HepG2 (cell line): ENCODE results near the gene ACOT8. TPM values are rescaled to one million over a fixed set of nuclear protein-coding genes. Genes with fewer than 3 reads are reported as not detected.

Source experiments
- FOXM1 ChIP-seq: sonication (generic); formaldehyde crosslinking; IDR thresholded peaks from 2 replicates; pipeline ENCODE4 v1.5.0; 2020; ENCODE audit warnings: missing genetic modification reagents
- HDAC1 ChIP-seq: sonication (generic); formaldehyde crosslinking; IDR thresholded peaks from 2 replicates; pipeline ENCODE4 v1.5.1; 2020; ENCODE audit warnings: mild to moderate bottlenecking, missing genetic modification reagents
- HNRNPL ChIP-seq: fragments of 200-400 bp; formaldehyde crosslinking; IDR thresholded peaks from 2 replicates; pipeline ENCODE4 v1.6.1; 2017; ENCODE audit warnings: mild to moderate bottlenecking, low read depth, low read length
- KDM2A ChIP-seq: sonication (generic); formaldehyde crosslinking; IDR thresholded peaks from 2 replicates; pipeline ENCODE4 v1.4.0; 2020; ENCODE audit warnings: low read depth, missing genetic modification reagents, borderline replicate concordance
- KDM6A ChIP-seq: IDR thresholded peaks from 2 replicates; pipeline ENCODE4 v1.6.1; 2016; ENCODE audit warnings: low read depth
- KLF12 ChIP-seq: sonication (generic); formaldehyde crosslinking; IDR thresholded peaks from 2 replicates; pipeline ENCODE4 v1.4.0; 2020; ENCODE audit warnings: missing genetic modification reagents, borderline replicate concordance
- MED1 ChIP-seq: sonication (generic); formaldehyde crosslinking; IDR thresholded peaks from 2 replicates; pipeline ENCODE4 v1.4.0; 2020; ENCODE audit warnings: missing genetic modification reagents
- MIER2 ChIP-seq: IDR thresholded peaks from 2 replicates; pipeline ENCODE4 v1.6.1; 2016; ENCODE audit warnings: missing biosample characterization, missing genetic modification reagents
- NFRKB ChIP-seq: fragments of 450-650 bp; IDR thresholded peaks from 2 replicates; pipeline ENCODE4 v1.6.1; 2017
- NR2C2 ChIP-seq: sonication (generic); formaldehyde crosslinking; IDR thresholded peaks from 2 replicates; pipeline ENCODE4 v1.4.0; 2020; ENCODE audit warnings: missing genetic modification reagents, mild to moderate bottlenecking, moderate library complexity, borderline replicate concordance
- PLSCR1 ChIP-seq: sonication (generic); formaldehyde crosslinking; IDR thresholded peaks from 2 replicates; pipeline ENCODE4 v1.5.0; 2020; ENCODE audit warnings: missing genetic modification reagents, mild to moderate bottlenecking, borderline replicate concordance
- POLR2A ChIP-seq, 2 experiments: IDR thresholded peaks; 2 replicates each; pipeline ENCODE4 v1.6.1; 2011; ENCODE audit warnings: low read depth in 2 of 2, low read length in 2 of 2, mild to moderate bottlenecking in 1 of 2, moderate library complexity in 1 of 2; ENCODE audit not compliant: insufficient read depth in 1 of 2
- POLR2AphosphoS5 ChIP-seq: IDR thresholded peaks from 2 replicates; pipeline ENCODE4 v1.6.1; 2012; ENCODE audit warnings: low read depth, low read length
- SAFB2 ChIP-seq: sonication (generic); formaldehyde crosslinking; IDR thresholded peaks from 2 replicates; pipeline ENCODE4 v1.5.1; 2020; ENCODE audit warnings: missing genetic modification reagents, low read depth, mild to moderate bottlenecking, borderline replicate concordance
- SMAD1 ChIP-seq: sonication (generic); formaldehyde crosslinking; IDR thresholded peaks from 2 replicates; pipeline ENCODE4 v1.4.0; 2020; ENCODE audit warnings: missing genetic modification reagents, low read depth, mild to moderate bottlenecking, borderline replicate concordance
- TEAD3 ChIP-seq: optimal IDR thresholded peaks from 2 replicates; pipeline ENCODE3; 2016; ENCODE audit warnings: borderline replicate concordance
- ZNF17 ChIP-seq: sonication (generic); formaldehyde crosslinking; IDR thresholded peaks from 2 replicates; pipeline ENCODE4 v1.5.0; 2020; ENCODE audit warnings: mild to moderate bottlenecking, missing genetic modification reagents
- ZNF580 ChIP-seq: IDR thresholded peaks from 2 replicates; pipeline ENCODE4 v1.6.1; 2016; ENCODE audit warnings: low read depth, borderline replicate concordance
- ZNF589 ChIP-seq: sonication (generic); formaldehyde crosslinking; conservative IDR thresholded peaks from 2 replicates; pipeline ENCODE4 v1.8.0; 2022; ENCODE audit warnings: mild to moderate bottlenecking, moderate library complexity, missing genetic modification reagents
- ZNF678 ChIP-seq: sonication (generic); formaldehyde crosslinking; IDR thresholded peaks from 2 replicates; pipeline ENCODE4 v1.4.0; 2020; ENCODE audit warnings: mild to moderate bottlenecking, missing genetic modification reagents
- ZNF83 ChIP-seq: sonication (generic); formaldehyde crosslinking; IDR thresholded peaks from 2 replicates; pipeline ENCODE4 v1.4.0; 2020; ENCODE audit warnings: missing genetic modification reagents, mild to moderate bottlenecking, borderline replicate concordance
- polyA plus RNA-seq, 8 experiments: library from polyadenylated mRNA; depleted of rRNA in 3 of 8; stranded (reverse) in 7 of 8; unstranded in 1 of 8; fragments of >200 nt; fragmentation: Illumina TruSeq in 4 of 8; extraction: Trizol in 4 of 8; gene quantifications; 2 replicates each; pipeline versions ENCODE4 v1.2.1 to v1.2.3, GENCODE V29; 2011 to 2016; ENCODE audit warnings: low read depth in 4 of 8, missing spikeins in 1 of 8, mixed read lengths in 1 of 8; ENCODE audit not compliant: insufficient read depth in 1 of 8
- total RNA-seq, 5 experiments: library from RNA; depleted of rRNA; stranded (reverse); fragments of >200 nt; fragmentation: Illumina TruSeq; extraction: Trizol; gene quantifications; 2 replicates each; pipeline ENCODE4 v1.2.3, GENCODE V29; 2016; ENCODE audit warnings: low read depth in 1 of 5
- TF ChIP-seq, protein P1 (sequence below): sonication (generic); formaldehyde crosslinking; conservative IDR thresholded peaks from 2 replicates; pipeline ENCODE4 v1.4.0; 2020; ENCODE audit warnings: missing genetic modification reagents
- TF ChIP-seq, protein P2 (sequence below): IDR thresholded peaks from 2 replicates; pipeline ENCODE4 v1.6.1; 2016; ENCODE audit warnings: missing genetic modification reagents, missing compliant biosample characterization
- TF ChIP-seq, protein P3 (sequence below): sonication (generic); formaldehyde crosslinking; IDR thresholded peaks from 2 replicates; pipeline ENCODE4 v1.4.0; 2020; ENCODE audit warnings: missing genetic modification reagents, mild to moderate bottlenecking, borderline replicate concordance
- TF ChIP-seq, protein P4 (sequence below): sonication (generic); formaldehyde crosslinking; IDR thresholded peaks from 2 replicates; pipeline ENCODE4 v1.8.1; 2023; ENCODE audit warnings: mild to moderate bottlenecking, missing genetic modification reagents, borderline replicate concordance

Gene ACOT8
- total and polyA plus RNA-seq, 2 of the 13 experiments (the other 11 are each of a cell fraction or from before 2014, with no cell fraction given): 31.4 to 45.5 TPM

GRCh38 chr20:45880988-45881788 lies 24.0 kb upstream of the ACOT8 start, which contains the start of gene ZSWIM1 (continued):
- TF ChIP-seq TEAD3 (CRISPR knock-in tag) (peak; percentile 81), PLSCR1 (CRISPR knock-in tag) (no peak), ZNF678 (CRISPR knock-in tag) (peak; percentile 86), NFRKB (no peak), POLR2A (IDR thresholded peaks at IDR 0.05; ENCODE audit: insufficient read depth in 1 of 2, low read depth in 2 of 2, low read length in 2 of 2) (peak; percentile 97 to 99), HDAC1 (CRISPR knock-in tag) (peak; percentile 59; the same call in 1 of the 2 replicates), SMAD1 (CRISPR knock-in tag) (peak; percentile 90; the same call in 1 of the 2 replicates), SAFB2 (CRISPR knock-in tag) (no peak), ZNF589 (CRISPR knock-in tag) (0 out of 2 replicates have a peak, but pooled peaks have one; percentile 38), MED1 (CRISPR knock-in tag) (peak; percentile 71; the same call in 1 of the 2 replicates), FOXM1 (no peak), POLR2AphosphoS5 (peak; percentile 99), KDM2A (peak; percentile 94), KLF12 (0 out of 2 replicates have a peak, but pooled peaks have one; percentile 55), ZNF83 (CRISPR knock-in tag) (0 out of 2 replicates have a peak, but pooled peaks have one; percentile 88), NR2C2 (CRISPR knock-in tag) (peak; percentile 98), MIER2 (CRISPR knock-in tag) (peak; percentile 29; the same call in 1 of the 2 replicates), ZNF17 (CRISPR knock-in tag) (no peak), HNRNPL (0 out of 2 replicates have a peak, but pooled peaks have one; percentile 28), KDM6A (CRISPR knock-in tag) (0 out of 2 replicates have a peak, but pooled peaks have one; percentile 14), ZNF580 (peak; percentile 91; the same call in 1 of the 2 replicates)
- TF ChIP-seq, protein P1, sequence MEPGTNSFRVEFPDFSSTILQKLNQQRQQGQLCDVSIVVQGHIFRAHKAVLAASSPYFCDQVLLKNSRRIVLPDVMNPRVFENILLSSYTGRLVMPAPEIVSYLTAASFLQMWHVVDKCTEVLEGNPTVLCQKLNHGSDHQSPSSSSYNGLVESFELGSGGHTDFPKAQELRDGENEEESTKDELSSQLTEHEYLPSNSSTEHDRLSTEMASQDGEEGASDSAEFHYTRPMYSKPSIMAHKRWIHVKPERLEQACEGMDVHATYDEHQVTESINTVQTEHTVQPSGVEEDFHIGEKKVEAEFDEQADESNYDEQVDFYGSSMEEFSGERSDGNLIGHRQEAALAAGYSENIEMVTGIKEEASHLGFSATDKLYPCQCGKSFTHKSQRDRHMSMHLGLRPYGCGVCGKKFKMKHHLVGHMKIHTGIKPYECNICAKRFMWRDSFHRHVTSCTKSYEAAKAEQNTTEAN (CRISPR knock-in tag): no peak
- TF ChIP-seq, protein P2, sequence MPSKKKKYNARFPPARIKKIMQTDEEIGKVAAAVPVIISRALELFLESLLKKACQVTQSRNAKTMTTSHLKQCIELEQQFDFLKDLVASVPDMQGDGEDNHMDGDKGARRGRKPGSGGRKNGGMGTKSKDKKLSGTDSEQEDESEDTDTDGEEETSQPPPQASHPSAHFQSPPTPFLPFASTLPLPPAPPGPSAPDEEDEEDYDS (CRISPR knock-in tag): peak; percentile 99
- TF ChIP-seq, protein P3, sequence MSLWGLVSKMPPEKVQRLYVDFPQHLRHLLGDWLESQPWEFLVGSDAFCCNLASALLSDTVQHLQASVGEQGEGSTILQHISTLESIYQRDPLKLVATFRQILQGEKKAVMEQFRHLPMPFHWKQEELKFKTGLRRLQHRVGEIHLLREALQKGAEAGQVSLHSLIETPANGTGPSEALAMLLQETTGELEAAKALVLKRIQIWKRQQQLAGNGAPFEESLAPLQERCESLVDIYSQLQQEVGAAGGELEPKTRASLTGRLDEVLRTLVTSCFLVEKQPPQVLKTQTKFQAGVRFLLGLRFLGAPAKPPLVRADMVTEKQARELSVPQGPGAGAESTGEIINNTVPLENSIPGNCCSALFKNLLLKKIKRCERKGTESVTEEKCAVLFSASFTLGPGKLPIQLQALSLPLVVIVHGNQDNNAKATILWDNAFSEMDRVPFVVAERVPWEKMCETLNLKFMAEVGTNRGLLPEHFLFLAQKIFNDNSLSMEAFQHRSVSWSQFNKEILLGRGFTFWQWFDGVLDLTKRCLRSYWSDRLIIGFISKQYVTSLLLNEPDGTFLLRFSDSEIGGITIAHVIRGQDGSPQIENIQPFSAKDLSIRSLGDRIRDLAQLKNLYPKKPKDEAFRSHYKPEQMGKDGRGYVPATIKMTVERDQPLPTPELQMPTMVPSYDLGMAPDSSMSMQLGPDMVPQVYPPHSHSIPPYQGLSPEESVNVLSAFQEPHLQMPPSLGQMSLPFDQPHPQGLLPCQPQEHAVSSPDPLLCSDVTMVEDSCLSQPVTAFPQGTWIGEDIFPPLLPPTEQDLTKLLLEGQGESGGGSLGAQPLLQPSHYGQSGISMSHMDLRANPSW (CRISPR knock-in tag): 0 out of 2 replicates have a peak, but pooled peaks have one; percentile 41
- TF ChIP-seq, protein P4, sequence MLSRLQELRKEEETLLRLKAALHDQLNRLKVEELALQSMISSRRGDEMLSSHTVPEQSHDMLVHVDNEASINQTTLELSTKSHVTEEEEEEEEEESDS (CRISPR knock-in tag): 0 out of 2 replicates have a peak, but pooled peaks have one; percentile 43
